Measurements from ENCODE around the gene METTL16.
A peak's percentile ranks its signal among the peaks of the same experiment; 100 is the strongest.

METTL16 gene

DNA sequence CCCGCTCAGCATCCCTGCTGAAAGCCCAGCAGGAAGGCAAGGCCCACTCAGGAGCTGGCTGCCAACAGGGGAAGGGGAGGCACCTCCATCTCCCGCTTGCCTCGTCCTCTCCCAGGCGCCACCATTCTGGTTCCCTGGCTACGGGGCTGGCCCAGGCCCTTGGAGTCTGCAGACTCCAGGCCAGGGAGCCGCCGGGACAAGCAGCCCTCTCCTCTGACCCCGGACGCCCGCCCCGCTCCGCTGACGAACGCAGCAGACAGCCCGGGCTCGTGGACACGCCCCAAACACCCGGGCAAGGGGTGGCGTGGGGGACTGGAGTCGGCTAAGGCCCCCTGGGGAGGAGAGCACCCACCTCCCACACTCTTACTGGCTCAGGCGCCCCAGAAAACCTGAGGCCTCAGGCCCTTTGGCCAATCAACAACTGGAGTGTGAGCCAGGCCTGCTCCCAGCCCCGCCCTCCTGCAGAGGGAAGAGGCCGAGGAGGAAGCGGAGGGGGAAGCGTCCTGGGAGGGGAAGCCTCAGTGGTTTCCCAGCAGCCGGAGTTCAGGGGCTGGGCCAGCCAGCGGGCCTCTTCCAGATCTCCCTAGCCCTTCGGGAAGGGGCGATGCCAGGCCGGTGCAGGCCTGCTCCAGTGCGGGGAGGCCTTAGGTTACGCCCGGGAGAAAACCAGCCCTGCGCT is 115.0 kb downstream of the METTL16 start:
- TF ChIP-seq, protein P1, sequence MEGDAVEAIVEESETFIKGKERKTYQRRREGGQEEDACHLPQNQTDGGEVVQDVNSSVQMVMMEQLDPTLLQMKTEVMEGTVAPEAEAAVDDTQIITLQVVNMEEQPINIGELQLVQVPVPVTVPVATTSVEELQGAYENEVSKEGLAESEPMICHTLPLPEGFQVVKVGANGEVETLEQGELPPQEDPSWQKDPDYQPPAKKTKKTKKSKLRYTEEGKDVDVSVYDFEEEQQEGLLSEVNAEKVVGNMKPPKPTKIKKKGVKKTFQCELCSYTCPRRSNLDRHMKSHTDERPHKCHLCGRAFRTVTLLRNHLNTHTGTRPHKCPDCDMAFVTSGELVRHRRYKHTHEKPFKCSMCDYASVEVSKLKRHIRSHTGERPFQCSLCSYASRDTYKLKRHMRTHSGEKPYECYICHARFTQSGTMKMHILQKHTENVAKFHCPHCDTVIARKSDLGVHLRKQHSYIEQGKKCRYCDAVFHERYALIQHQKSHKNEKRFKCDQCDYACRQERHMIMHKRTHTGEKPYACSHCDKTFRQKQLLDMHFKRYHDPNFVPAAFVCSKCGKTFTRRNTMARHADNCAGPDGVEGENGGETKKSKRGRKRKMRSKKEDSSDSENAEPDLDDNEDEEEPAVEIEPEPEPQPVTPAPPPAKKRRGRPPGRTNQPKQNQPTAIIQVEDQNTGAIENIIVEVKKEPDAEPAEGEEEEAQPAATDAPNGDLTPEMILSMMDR (conservative IDR thresholded peaks at IDR 0.05; ENCODE audit: low read length), result no peak
- DNase-seq (ENCODE audit: low read depth), result peak; percentile 97
- peak overlapping the region; percentile 62 for H3K4me3 ChIP-seq (ENCODE audit: low read length)

DNA sequence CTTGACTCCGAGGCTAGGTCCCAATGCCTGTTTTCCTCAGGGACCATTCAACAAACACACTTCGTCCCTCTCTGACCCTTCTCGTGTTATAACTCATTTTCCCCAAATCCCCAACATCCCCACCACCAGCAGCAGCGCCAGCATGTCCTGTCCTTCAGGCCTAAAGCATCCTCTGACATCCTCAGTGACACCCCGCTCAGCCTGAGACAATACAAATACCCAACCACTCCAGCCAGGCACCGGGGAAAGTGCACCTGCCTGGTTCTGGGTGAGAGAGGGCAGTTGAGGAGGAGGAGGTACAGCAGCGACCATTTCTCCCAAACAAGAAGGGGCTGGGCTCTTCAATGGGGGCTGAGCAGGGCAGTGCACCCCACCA is 115.5 kb downstream of the METTL16 start:
- no peak for DNase-seq (ENCODE audit: low read depth)
- peak overlapping the region; percentile 62 for H3K4me3 ChIP-seq (ENCODE audit: low read length)
- TF ChIP-seq, protein P1 (conservative IDR thresholded peaks at IDR 0.05; ENCODE audit: low read length), result no peak

DNA sequence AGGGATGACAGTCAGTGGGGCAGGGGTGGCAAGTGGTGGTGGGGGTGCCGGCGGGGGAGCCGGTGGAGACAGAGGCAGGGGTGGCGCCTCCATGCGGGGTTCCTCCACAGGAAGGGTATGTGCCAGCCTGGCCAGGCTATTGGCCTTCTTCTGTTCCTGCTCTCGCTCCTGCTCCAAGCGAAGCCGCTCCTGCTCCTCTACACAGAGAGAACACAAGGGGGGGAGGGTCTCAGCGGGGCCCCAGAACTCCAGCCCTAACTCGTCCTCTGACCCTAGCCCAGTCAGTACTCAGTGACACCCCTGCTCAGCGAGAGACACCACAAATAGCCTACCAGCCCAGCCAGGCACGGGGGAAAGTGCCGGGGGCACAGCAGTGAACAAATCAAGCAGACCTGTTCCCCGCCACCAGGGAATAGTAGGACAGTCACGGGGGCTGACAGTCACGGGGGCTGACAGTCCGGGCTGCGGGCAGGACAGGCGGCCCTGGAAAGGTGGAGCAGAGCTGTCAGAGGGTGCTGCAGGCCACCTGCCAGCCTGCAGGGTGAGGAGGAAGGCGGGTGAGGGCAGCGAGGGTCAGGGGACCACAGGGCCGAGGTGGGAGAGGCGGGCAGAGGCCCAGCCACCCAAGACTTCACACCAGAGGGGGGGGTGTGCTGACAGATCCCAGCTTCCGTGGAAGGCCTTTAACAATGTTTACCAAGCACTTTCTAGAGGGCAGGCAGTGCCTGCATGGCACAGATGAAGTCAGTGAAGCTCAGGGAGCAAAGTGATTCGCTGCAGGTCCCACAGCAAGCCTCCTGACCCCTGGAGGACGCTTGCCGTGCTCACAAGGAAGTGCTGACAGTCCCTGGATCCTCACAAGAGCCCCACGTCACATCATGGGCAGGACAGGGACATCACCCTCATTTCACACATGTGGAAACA is 116.2 kb downstream of the METTL16 start:
- TF ChIP-seq, protein P1 (conservative IDR thresholded peaks at IDR 0.05; ENCODE audit: low read length), result peak; percentile 28
- peak; percentile 57 for DNase-seq (ENCODE audit: low read depth)
- H3K4me3 ChIP-seq (ENCODE audit: low read length), result peak overlapping the region; percentile 62; the same call in 1 of the 2 replicates

DNA sequence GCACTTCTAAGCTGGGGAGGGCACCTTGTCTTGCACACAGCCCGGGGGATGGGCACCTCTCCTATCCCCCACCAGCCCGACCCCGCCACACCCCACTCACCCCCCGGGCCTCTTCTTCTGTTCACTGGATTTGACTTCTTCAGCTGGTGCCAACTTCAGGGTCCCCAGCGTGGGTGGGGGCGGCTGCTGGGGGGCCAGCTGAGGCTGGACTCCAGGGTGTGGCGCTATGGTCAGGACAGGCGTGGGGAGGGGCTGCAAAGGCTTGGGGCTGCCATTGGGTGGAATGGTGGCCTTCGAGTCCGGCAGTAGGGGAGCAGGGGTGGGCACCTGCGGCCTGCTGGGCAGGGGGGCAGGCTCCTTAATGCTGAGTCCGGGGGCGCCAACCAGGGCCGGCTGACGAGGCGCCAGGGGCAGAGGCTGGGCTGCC is 116.9 kb downstream of the METTL16 start:
- no peak overlapping the region for H3K4me3 ChIP-seq (ENCODE audit: low read length)
- TF ChIP-seq, protein P1 (conservative IDR thresholded peaks at IDR 0.05; ENCODE audit: low read length), result no peak
- no peak for DNase-seq (ENCODE audit: low read depth)

GRCh38 chr17:2393954-2394749 is 117.5 kb downstream of the METTL16 start:
- no peak for DNase-seq (ENCODE audit: low read depth)
- peak overlapping the region; percentile 52 for H3K4me3 ChIP-seq (ENCODE audit: low read length)
- TF ChIP-seq, protein P1 (conservative IDR thresholded peaks at IDR 0.05; ENCODE audit: low read length), result no peak

- TF ChIP-seq, protein P1 (conservative IDR thresholded peaks at IDR 0.05; ENCODE audit: low read length), result no peak
- peak; percentile 75 for DNase-seq (ENCODE audit: low read depth)
- peak overlapping the region; percentile 69 for H3K4me3 ChIP-seq (ENCODE audit: low read length)
Observed at GRCh38 chr17:2393174-2393953, 118.3 kb downstream of the METTL16 start.
